Epithelial cell of proximal tubule (primary cell): Measurements from ENCODE around the gene CEP152. TPM values are rescaled to one million over a fixed set of nuclear protein-coding genes. Genes with fewer than 3 reads are reported as not detected.
A peak's percentile ranks its signal among the peaks of the same experiment; 100 is the strongest.

Experiments
- DNase-seq: peaks from one replicate; pipeline ENCODE4 v3.0.0-alpha.2; 2011; ENCODE audit warnings: low read depth
- H3K4me3 ChIP-seq: 2 replicates; pipeline ENCODE4 v1.5.1; 2011; ENCODE audit warnings: low read depth, mild to moderate bottlenecking, low read length
- CTCF ChIP-seq: conservative IDR thresholded peaks from 2 replicates; pipeline ENCODE4 v1.5.1; 2012; ENCODE audit warnings: low read depth, mild to moderate bottlenecking, low read length
- total RNA-seq: library from RNA; depleted of rRNA; stranded (reverse); fragments of >200 nt; gene quantifications from 2 replicates; pipeline ENCODE4 v1.2.3, GENCODE V29; 2015

CEP152 gene
- total RNA-seq, 1 donor from 2014 or later: 14.1 TPM

- no peak for TF ChIP-seq CTCF
- no peak overlapping the region for H3K4me3 ChIP-seq
- DNase-seq: no peak
These were observed 114.1 kb downstream of the CEP152 start for GRCh38 chr15:48696627-48697312.

GRCh38 chr15:48695827-48696573 is 114.9 kb downstream of the CEP152 start:
- TF ChIP-seq CTCF: no peak
- H3K4me3 ChIP-seq: no peak overlapping the region
- DNase-seq: no peak

- TF ChIP-seq CTCF: no peak
- H3K4me3 ChIP-seq: no peak overlapping the region
- peak; percentile 33 for DNase-seq
These were observed 115.6 kb downstream of the CEP152 start for GRCh38 chr15:48695088-48695826.

- DNase-seq: no peak
These were observed 117.4 kb downstream of the CEP152 start for GRCh38 chr15:48693484-48693883.

GRCh38 chr15:48688493-48688892 is 122.4 kb downstream of the CEP152 start:
- no peak overlapping the region for H3K4me3 ChIP-seq
- TF ChIP-seq CTCF: no peak
- DNase-seq: no peak

More at GRCh38 chr15:48693484-48693883, 117.4 kb downstream of the CEP152 start:
- H3K4me3 ChIP-seq: no peak overlapping the region
- TF ChIP-seq CTCF: no peak

Other genes starting within 250 kb of the CEP152 start
- 25.8 and 75.2 TPM in 2 replicates for gene FBN1, start 165.4 kb downstream of the CEP152 start, total RNA-seq
- gene EID1, start 67.1 kb upstream of the CEP152 start, total RNA-seq: 196 and 202 TPM in 2 replicates
- gene SHC4, start 152.8 kb upstream of the CEP152 start, total RNA-seq: 2.2 and 9.3 TPM in 2 replicates
- gene SECISBP2L, start 235.4 kb upstream of the CEP152 start, total RNA-seq: 12.5 and 14.4 TPM in 2 replicates